ENCODE results near the gene TSGA10.
"Not testable (repeated sequence)": the region's sequence is repeated elsewhere in the genome, so short reads cannot be mapped to it uniquely, and the experiment has no call there.

Gene TSGA10

GRCh38 chr2:99072551-99072950 is 82.2 kb downstream of the TSGA10 start:
- DNase-seq (ENCODE audit: low read depth, low spot score): no peak

GRCh38 chr2:99067871-99068625 is 86.7 kb downstream of the TSGA10 start:
- no peak for DNase-seq (ENCODE audit: low read depth, low spot score)

- DNase-seq (ENCODE audit: low read depth, low spot score): no peak
Measured at GRCh38 chr2:99066075-99066958, 88.4 kb downstream of the TSGA10 start.

DNA sequence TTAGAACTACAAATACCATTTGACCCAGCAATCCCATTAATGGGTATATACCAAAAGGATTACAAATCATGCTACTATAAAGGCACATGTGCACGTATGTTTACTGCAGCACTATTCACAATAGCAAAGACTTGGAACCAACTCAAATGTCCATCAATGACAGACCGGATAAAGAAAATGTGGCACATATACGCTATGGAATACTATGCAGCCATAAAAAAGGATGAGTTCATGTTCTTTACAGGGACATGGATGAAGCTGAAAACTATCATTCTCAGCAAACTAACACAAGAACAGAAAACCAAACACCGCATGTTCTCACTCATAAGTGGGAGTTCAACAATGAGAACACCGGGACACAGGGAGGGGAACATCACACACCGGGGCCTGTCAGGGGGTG is 105.6 kb downstream of the TSGA10 start:
- not testable (repeated sequence) for DNase-seq (ENCODE audit: low read depth, low spot score)

- not testable (repeated sequence) for DNase-seq (ENCODE audit: low read depth, low spot score)
Measured at GRCh38 chr2:99040736-99041300, 113.9 kb downstream of the TSGA10 start.

- no peak for DNase-seq (ENCODE audit: low read depth, low spot score)
Measured at GRCh38 chr2:99035920-99036319, 118.8 kb downstream of the TSGA10 start.

DNA sequence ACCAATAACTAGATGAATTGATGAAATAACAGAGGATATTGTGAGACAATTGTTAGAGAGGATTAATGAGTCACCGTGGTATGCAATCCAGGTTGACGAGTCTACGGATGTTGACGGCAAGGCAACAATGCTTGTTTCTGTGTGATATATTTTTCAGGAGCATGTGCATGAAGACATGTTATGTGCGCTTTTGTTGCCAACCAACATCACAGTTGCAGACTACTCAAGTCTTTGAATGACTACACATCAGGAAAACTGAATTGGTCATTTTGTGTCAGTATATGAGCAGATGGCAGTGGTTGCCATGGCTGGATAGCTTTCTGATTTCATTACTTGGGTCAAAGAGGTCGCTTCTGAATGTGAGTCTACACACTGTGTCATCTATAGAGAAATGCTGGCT is 122.0 kb downstream of the TSGA10 start:
- peak; percentile 3 for DNase-seq (ENCODE audit: low read depth, low spot score)

- no peak for DNase-seq (ENCODE audit: low read depth, low spot score)
Measured at GRCh38 chr2:99032001-99032400, 122.7 kb downstream of the TSGA10 start.

DNA sequence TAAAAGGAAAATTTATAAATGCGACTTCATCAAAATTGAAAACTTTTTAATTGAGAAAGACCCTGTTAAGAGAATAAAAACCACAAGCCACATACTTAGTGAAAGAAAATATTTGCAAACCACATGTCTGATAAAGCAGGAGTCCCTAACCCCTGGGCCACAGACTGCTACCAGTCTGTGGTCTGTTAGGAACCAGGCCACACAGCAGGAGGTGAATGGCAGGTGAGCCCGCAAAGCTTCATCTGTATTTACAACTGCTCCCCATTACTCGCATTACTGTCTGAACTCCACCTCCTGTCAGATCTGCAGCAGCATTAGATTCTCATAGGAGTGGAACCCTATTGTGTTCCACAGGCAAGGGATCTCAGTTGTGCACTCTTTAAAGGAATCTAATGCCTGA is 123.3 kb downstream of the TSGA10 start:
- no peak for DNase-seq (ENCODE audit: low read depth, low spot score)

- no peak for DNase-seq (ENCODE audit: low read depth, low spot score)
Measured at GRCh38 chr2:99028558-99028957, 126.2 kb downstream of the TSGA10 start.

GRCh38 chr2:99027856-99028255 is 126.9 kb downstream of the TSGA10 start:
- no peak for DNase-seq (ENCODE audit: low read depth, low spot score)

DNA sequence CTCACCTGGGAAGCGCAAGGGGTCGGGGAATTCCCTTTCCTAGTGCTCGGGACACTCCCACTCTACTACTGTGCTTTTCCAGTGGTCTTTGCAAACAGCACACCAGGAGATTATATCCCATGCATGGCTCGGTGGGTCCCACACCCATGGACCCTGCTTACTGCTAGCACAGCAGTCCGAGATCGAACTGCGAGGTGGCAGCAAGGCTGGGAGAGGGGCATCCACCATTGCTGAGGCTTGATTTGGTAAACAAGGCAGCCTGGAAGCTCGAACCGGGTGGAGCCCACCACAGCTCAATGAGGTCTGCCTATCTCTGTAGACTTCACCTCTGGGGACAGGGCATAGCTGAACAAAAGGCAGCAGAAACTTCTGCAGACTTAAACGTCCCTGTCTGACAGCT is 154.0 kb downstream of the TSGA10 start:
- DNase-seq (ENCODE audit: low read depth, low spot score): no peak

GRCh38 chr2:98988695-98989094 is 166.0 kb downstream of the TSGA10 start:
- DNase-seq (ENCODE audit: low read depth, low spot score): not testable (repeated sequence)

DNA sequence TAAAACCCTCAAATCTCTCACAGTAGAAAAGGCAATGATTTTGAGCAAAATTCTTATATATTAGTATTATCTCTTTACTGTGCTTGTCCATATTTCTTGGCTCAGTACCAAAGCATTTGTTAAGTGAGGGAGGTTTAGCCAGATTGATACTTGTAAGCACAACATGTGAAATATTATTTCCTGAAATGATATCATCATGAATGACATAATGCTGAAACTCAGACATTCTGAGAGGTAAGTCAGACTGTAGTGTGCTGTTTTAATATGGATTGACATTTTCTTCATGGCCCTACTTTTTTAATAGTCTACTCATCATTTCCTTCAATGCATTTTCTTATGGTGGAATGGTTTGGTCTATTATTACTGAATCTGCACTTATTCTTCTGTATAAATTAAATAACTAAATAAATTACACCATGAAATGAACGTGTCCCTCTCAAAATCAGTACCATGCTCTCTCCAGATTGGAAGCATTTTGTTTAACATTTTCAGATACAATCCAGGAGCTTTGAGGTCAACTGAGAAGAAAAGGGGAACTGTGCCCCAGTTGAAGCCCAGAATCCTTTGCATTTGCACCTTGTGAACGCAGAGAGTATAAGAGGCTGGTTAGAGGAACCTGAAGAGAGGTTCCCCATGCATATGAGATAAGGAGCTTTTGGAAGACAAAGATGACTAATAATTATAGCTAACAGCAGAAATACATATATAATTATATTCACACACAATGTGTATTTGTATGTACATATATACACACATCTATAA is 168.7 kb downstream of the TSGA10 start:
- DNase-seq (ENCODE audit: low read depth, low spot score): no peak

DNA sequence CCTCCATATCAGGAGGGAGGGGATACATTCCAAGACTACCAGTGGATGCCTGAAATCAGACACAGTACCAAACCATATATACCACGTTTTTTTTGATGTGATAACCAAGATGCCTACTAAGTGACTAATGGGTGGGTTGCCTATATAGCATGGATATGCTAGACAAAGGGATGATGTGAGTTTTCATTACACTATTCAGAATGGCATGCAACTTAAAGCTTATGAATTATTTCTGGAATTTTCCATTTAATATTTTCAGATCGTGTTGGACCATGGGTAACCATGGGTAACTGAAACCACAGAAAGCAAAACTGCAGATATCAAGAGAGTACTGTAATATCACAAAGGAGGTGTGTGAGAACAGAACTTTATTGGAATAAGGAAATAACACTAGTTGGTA is 179.1 kb downstream of the TSGA10 start:
- no peak for DNase-seq (ENCODE audit: low read depth, low spot score)

GRCh38 chr2:98972582-98973167 is 182.1 kb downstream of the TSGA10 start:
- no peak for DNase-seq (ENCODE audit: low read depth, low spot score)

DNA sequence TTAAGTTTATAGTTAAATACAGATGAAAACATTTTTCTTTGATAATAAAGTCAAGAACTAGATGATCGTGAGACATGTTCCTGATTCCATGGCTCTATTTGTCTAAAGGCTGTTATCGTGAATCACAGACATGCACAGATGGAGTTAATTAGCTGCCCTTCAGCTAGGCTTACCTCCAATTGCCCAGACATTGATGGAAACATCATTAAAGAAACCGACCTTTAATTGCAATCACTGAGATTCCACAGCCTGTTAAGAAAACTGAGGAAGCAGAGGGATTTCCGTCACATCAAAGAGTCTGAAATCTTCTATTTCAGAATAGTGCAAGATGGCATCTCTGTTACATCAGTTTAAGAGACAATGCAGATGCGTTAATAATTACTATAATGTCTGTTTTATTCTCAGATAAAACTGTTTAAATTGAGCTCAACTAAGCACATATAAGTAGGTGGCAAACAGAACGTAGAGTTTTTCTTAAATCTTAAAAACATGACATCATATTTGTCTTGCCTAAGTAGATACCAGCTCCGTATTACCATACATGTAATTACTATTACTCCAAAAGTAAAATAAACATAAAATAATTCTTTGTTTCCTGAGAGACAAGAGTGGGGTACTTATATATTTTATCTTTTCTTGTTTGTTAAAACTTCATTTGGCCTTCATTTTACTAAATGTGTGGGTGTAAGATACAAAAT is 194.8 kb downstream of the TSGA10 start:
- DNase-seq (ENCODE audit: low read depth, low spot score): no peak

- DNase-seq (ENCODE audit: low read depth, low spot score): no peak
Measured at GRCh38 chr2:98952966-98953365, 201.8 kb downstream of the TSGA10 start.

DNA sequence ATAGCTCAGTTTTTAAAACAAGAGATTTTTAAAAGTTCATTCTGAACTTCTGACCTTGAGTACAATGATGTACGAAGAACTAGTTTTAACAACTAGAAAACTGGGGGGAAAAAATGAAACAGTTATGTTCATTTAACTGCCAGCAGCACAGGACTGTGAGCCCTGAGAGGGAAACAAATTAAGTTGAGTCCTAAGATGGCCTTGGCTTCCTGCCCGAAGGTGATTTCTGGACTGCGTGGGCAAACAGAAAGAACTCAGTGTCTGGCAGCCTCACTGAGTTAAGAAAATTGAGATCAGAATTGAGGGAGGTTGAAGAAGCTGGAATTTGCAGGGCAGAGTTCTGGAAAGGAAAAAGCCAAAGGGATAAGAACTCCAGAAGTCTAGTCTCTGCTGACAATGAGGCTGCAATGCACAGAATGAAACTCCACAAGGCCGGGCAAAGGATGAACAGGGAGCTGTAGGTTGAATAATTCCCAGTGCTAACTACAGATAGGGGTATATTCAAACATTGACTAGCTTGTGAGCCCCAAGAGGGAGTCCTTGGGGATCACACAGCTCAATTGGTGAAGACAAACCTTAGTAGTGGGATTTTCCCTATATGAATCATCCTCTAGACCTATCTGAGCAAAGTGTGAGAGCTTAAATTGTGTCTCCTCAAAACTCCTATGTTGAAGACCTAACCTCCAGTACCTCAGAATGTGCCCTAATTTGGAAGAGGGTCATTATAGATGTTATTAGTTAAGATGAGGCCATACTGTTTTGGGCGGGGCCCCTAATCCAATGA is 205.6 kb downstream of the TSGA10 start:
- DNase-seq (ENCODE audit: low read depth, low spot score): no peak

DNA sequence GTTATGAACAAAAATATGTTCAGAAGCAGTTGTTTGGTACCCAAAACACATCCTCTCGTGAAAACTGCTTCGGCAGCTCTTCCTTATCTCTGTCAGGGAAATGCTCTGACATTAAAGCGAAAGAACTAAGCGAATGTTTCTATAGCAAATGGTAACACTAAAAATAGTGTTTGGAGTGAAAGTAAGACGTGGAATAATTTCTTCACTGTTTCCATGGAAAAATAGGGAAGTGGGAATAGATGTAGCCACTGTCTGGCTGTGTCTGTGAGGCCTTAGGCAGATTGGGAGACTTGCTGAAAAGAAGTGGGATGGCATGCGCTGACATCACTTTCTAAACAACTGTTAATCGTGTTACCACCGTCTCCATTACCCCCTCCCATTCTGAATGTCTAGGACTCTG is 207.2 kb downstream of the TSGA10 start:
- no peak for DNase-seq (ENCODE audit: low read depth, low spot score)
